Esophagus (tissue), 2 donors: ENCODE results near the gene PRRC2A. TPM values are rescaled to one million over a fixed set of nuclear protein-coding genes. Genes with fewer than 3 reads are reported as not detected.
A peak's percentile ranks its signal among the peaks of the same experiment; 100 is the strongest.

ENCODE experiments used
- H3K27ac ChIP-seq, 2 donors: one replicate each; pipeline ENCODE4 v1.5.1; 2013; ENCODE audit warnings: low read depth in 2 of 2, mild to moderate bottlenecking in 2 of 2, inconsistent platforms in 1 of 2, low read length in 1 of 2, moderate library complexity in 1 of 2
- H3K27me3 ChIP-seq, 2 donors: one replicate each; pipeline ENCODE4 v1.6.1; 2013; ENCODE audit warnings: low read length in 2 of 2, control low read depth in 1 of 2, mild to moderate bottlenecking in 1 of 2; ENCODE audit not compliant: insufficient read depth in 2 of 2, control insufficient read depth in 1 of 2
- H3K36me3 ChIP-seq, 2 donors: one replicate each; pipeline ENCODE4 v1.6.1; 2013; ENCODE audit warnings: low read length in 1 of 2; ENCODE audit not compliant: control insufficient read depth in 2 of 2, insufficient read depth in 2 of 2
- H3K4me1 ChIP-seq, 2 donors: one replicate each; pipeline ENCODE4 v1.6.1; 2013; ENCODE audit warnings: low read length in 1 of 2; ENCODE audit not compliant: control insufficient read depth in 2 of 2, insufficient read depth in 2 of 2
- H3K4me3 ChIP-seq, 2 donors: one replicate each; pipeline ENCODE4 v1.5.1; 2013; ENCODE audit warnings: low read length in 2 of 2, mild to moderate bottlenecking in 2 of 2, low read depth in 1 of 2, moderate library complexity in 1 of 2
- H3K9me3 ChIP-seq, 2 donors: one replicate each; pipeline ENCODE4 v1.6.1; 2013; ENCODE audit warnings: mild to moderate bottlenecking in 2 of 2, low read depth in 1 of 2, low read length in 1 of 2, moderate library complexity in 1 of 2; ENCODE audit not compliant: control insufficient read depth in 2 of 2, insufficient read depth in 1 of 2
- WGBS, 2 donors: extraction: QIAGEN DNeasy Blood & Tissue Kit; methylation state at CpG; one replicate each; pipeline ENCODE4 v1.1.7; 2013; 5-methylcytosine and 5-hydroxymethylcytosine counted together
- polyA plus RNA-seq, 2 donors: library from polyadenylated mRNA; stranded (reverse); fragments of 200-250 nt; gene quantifications; one replicate each; pipeline ENCODE4 v1.2.3, GENCODE V29; 2013
- donor health status: healthy with polysubstance abuse.
- donor health status: Bipolar disorder and iron deficiency.

Gene PRRC2A
- polyA plus RNA-seq, 2 donors: 76.6 to 110 TPM

DNA sequence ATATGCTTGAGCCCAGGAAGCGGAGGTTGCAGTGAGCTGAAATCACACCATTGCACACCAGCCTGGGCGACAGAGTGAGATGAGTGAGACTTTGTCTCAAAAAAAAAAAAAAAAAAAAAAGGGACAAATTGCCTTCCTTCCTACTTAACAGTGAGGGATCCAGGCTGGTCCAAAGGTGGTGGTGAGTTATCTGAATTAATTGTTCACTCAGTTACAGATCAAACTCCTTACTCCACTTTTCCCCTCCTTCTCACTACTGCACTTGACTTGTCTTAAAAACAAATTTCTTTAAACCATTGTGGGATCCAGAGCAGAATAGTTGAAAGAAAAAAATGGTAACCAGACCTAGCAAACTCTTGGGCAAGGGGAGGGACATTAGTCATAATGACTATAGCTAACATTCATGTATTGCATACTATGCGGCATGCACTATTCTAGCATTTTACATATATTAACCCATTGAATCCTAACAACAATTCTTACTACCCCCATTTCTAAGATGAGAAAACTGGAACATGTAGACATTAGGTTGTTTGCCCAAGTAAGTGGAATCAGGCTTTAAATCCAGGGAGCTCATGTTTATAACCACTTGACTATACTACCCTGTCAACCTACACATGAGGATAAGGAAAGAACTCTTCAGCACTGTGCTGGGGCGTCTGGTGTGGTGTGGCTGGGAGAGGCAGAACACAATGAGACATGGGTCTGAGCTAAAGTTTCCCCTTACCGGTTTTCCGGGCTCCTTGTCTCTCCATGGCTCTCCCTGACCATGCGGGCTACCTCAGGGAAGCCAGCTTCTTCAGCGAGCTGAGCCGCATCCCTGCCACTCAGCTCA, 42.8 kb downstream of the PRRC2A start:
- 48 to 51% methylated on average over 9 of the region's 9 CpGs for WGBS, 2 donors
- peak overlapping the region in 1 of 2 donors; percentile 98 for H3K4me3 ChIP-seq
- H3K4me1 ChIP-seq: peaks cover 13 to 25% of the 10 kb centered on the region in 2 donors
- no peaks in the 10 kb centered on the region for H3K27me3 ChIP-seq
- no peaks in the 10 kb centered on the region for H3K9me3 ChIP-seq
- H3K27ac ChIP-seq: peak overlapping the region; percentile 99 to 100
- H3K36me3 ChIP-seq: peaks cover 4 to 16% of the 10 kb centered on the region in 2 donors

DNA sequence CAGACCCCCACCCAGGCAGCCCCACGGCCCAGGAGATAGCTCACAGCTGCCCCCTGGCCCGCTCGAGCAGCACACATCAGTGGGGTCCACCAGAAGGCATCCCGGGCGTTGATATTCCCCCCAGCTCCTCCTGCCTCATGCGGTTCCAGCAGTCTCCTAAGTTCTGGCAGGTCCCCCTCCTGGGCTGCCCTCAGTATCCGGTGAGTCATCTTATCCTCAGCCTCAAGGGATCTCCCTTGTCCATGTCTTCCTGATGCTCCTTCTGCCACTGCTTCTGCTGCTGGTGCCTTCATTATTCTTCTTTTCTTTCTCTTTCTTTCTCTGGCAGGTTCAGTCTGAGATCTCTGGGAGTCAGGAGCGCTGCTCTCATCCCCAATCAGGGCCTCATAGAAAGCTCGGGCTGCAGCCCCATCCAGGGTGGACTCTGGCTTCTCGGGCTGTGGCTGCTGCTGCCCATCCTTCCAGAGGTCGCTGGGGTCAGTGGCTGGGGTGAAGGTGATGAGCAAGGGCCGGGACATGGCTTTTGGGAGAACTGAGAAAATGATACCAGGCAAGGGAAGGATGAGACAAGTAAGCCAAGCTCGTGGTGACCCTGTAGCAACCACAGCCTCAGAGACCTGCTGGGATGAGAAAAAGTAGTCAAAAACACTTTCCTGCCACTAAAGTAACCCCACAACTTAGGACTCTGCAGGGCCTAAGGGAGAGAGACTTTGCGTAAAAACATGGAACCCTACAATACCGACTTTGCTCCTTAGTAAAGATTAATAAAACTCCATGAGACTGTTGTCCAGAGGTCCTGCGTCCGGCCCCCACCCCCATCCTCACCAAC, 43.7 kb downstream of the PRRC2A start:
- peaks cover 11 to 22% of the 10 kb centered on the region in 2 donors for H3K36me3 ChIP-seq
- H3K4me1 ChIP-seq: peaks cover 10 to 21% of the 10 kb centered on the region in 2 donors
- H3K27ac ChIP-seq: peak overlapping the region; percentile 99 to 100
- no peaks in the 10 kb centered on the region for H3K9me3 ChIP-seq
- H3K27me3 ChIP-seq: no peaks in the 10 kb centered on the region
- H3K4me3 ChIP-seq: peak overlapping the region; percentile 95 to 98
- 11 to 15% methylated on average over 17 of the region's 17 CpGs for WGBS, 2 donors

GRCh38 chr6:31664790-31665500, 44.4 kb downstream of the PRRC2A start, which contains the start of gene GPANK1:
GPANK1 (minus strand) TSS chr6:31664997; CDS start chr6:31664478, 519 bp downstream.
- peaks cover 19 to 28% of the 10 kb centered on the region in 2 donors for H3K36me3 ChIP-seq
- WGBS, 2 donors: 0% methylated on average over 39 of the region's 39 CpGs

GRCh38 chr6:31665501-31666336, 45.2 kb downstream of the PRRC2A start, which contains the start of gene CSNK2B:
CSNK2B (plus strand) TSS chr6:31666080; CDS start chr6:31666832, 752 bp downstream.
- Histone ChIP-seq H3K9me3 (no peaks in the 10 kb centered on the region), H3K4me3 (peak within 1 kb of the TSS; percentile 95 to 98), H3K4me1 (peaks cover 5 to 15% of the 10 kb centered on the region in 2 donors), H3K36me3 (peaks cover 23 to 33% of the 10 kb centered on the region in 2 donors), H3K27ac (peak within 1 kb of the TSS; percentile 99 to 100), H3K27me3 (no peaks in the 10 kb centered on the region)
- 0% methylated on average over 63 of the region's 63 CpGs for WGBS, 2 donors

More at GRCh38 chr6:31664790-31665500, 44.4 kb downstream of the PRRC2A start, which contains the start of gene GPANK1:
- Histone ChIP-seq H3K4me1 (peaks cover 5 to 15% of the 10 kb centered on the region in 2 donors), H3K4me3 (peak within 1 kb of the TSS; percentile 95 to 98), H3K9me3 (no peaks in the 10 kb centered on the region), H3K27me3 (no peaks in the 10 kb centered on the region), H3K27ac (peak within 1 kb of the TSS; percentile 99 to 100)

DNA sequence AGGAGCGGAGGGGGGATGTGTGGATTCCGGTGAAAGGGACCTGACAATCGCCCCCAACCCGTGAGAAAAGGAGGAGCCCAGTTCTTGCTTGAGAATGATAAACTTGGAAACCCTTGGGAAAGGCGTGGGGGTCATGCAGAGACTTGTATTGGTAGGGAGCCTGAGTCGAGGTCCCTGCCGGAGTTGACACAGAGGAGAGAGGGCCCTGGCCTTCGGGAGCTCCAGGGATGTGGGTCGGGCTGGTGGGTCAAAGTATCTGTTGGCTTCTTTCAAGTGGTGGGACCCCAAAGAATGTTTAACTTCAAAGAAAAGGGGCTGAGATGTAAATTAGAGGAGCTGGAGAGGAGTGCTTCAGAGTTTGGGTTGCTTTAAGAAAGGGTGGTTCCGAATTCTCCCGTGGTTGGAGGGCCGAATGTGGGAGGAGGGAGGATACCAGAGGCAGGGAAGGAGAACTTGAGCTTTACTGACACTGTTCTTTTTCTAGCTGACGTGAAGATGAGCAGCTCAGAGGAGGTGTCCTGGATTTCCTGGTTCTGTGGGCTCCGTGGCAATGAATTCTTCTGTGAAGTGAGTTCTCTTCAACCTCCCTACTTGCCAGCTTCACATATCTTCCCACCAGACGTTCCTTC, 45.9 kb downstream of the PRRC2A start:
- Histone ChIP-seq H3K9me3 (no peaks in the 10 kb centered on the region), H3K36me3 (peaks cover 28 to 40% of the 10 kb centered on the region in 2 donors), H3K27me3 (no peaks in the 10 kb centered on the region), H3K27ac (peak overlapping the region; percentile 99 to 100), H3K4me3 (peak overlapping the region; percentile 95 to 98), H3K4me1 (peaks cover 5 to 15% of the 10 kb centered on the region in 2 donors)
- 3% methylated on average over 15 of the region's 15 CpGs for WGBS, 2 donors

GRCh38 chr6:31669676-31670075, 49.2 kb downstream of the PRRC2A start, which contains the start of gene LY6G5B:
LY6G5B (plus strand) TSS chr6:31669976; CDS start chr6:31670951, 975 bp downstream.
- H3K36me3 ChIP-seq: peaks cover 28 to 45% of the 10 kb centered on the region in 2 donors
- H3K9me3 ChIP-seq: no peaks in the 10 kb centered on the region
- no peaks in the 10 kb centered on the region for H3K27me3 ChIP-seq
- no peak within 1 kb of the TSS for H3K27ac ChIP-seq
- no peak within 1 kb of the TSS for H3K4me3 ChIP-seq
- peaks cover 2 to 7% of the 10 kb centered on the region in 2 donors for H3K4me1 ChIP-seq
- WGBS, 2 donors: 84 to 87% methylated on average over 8 of the region's 8 CpGs

GRCh38 chr6:31676322-31676903, 55.9 kb downstream of the PRRC2A start:
- Histone ChIP-seq H3K36me3 (peaks cover 0 to 9% of the 10 kb centered on the region in 2 donors), H3K27ac (no peak overlapping the region), H3K27me3 (no peaks in the 10 kb centered on the region), H3K4me1 (peaks cover 0 to 3% of the 10 kb centered on the region in 2 donors), H3K4me3 (no peak overlapping the region), H3K9me3 (no peaks in the 10 kb centered on the region)
- 79 to 83% methylated on average over 4 of the region's 4 CpGs for WGBS, 2 donors

- no peak overlapping the region for H3K27ac ChIP-seq
- H3K9me3 ChIP-seq: no peaks in the 10 kb centered on the region
- H3K4me3 ChIP-seq: no peak overlapping the region
- peaks cover 0 to 3% of the 10 kb centered on the region in 2 donors for H3K4me1 ChIP-seq
- WGBS, 2 donors: 52 to 66% methylated on average over 6 of the region's 6 CpGs
- peaks cover 0 to 5% of the 10 kb centered on the region in 2 donors for H3K36me3 ChIP-seq
- H3K27me3 ChIP-seq: no peaks in the 10 kb centered on the region
Observed at GRCh38 chr6:31676904-31677303, 56.4 kb downstream of the PRRC2A start.
